Neural progenitor cell (in vitro differentiated cells): ENCODE measurements around the gene TSC2. TPM values are rescaled to one million over a fixed set of nuclear protein-coding genes. Genes with fewer than 3 reads are reported as not detected.

ENCODE experiments used
- DNase-seq: peaks from one replicate; pipeline ENCODE4 v3.0.0-alpha.2; 2016; ENCODE audit warnings: low spot score
- H2AFZ ChIP-seq: fragments of 200-600 bp; sonication (generic); replicated peaks from 2 replicates; pipeline ENCODE4 v1.6.1; 2016; ENCODE audit warnings: antibody characterized with exemption
- H3F3A ChIP-seq: fragments of 200-600 bp; sonication (generic); 2 replicates; pipeline ENCODE4 v1.6.1; 2016; ENCODE audit warnings: antibody characterized with exemption, low read depth
- H3K27ac ChIP-seq: fragments of 200-600 bp; sonication (generic); 2 replicates; pipeline ENCODE4 v1.5.1; 2016; ENCODE audit warnings: mild to moderate bottlenecking
- H3K27me3 ChIP-seq: fragments of 200-600 bp; sonication (generic); 2 replicates; pipeline ENCODE4 v1.6.1; 2016; ENCODE audit warnings: mild to moderate bottlenecking, moderate library complexity
- H3K36me3 ChIP-seq: fragments of 200-600 bp; sonication (generic); 2 replicates; pipeline ENCODE4 v1.5.1; 2016
- H3K4me1 ChIP-seq: fragments of 200-600 bp; sonication (generic); 2 replicates; pipeline ENCODE4 v1.6.1; 2016; ENCODE audit warnings: mixed run types
- H3K4me2 ChIP-seq: fragments of 200-600 bp; sonication (generic); 2 replicates; pipeline ENCODE4 v1.6.1; 2016
- H3K4me3 ChIP-seq: fragments of 200-600 bp; sonication (generic); 2 replicates; pipeline ENCODE4 v1.5.1; 2016
- H3K79me2 ChIP-seq: fragments of 200-600 bp; sonication (generic); 2 replicates; pipeline ENCODE4 v1.6.1; 2016; ENCODE audit warnings: low read depth
- H3K9ac ChIP-seq: fragments of 200-600 bp; sonication (generic); 2 replicates; pipeline ENCODE4 v1.6.1; 2016
- H3K9me3 ChIP-seq: fragments of 200-600 bp; sonication (generic); 2 replicates; pipeline ENCODE4 v1.5.1; 2016; ENCODE audit warnings: low read depth
- H4K20me1 ChIP-seq: fragments of 200-600 bp; sonication (generic); 2 replicates; pipeline ENCODE4 v1.6.1; 2016; ENCODE audit warnings: low read depth
- H3K27ac Mint-ChIP-seq: 3 replicates; pipeline ENCODE4 v1.8.0; 2021; ENCODE audit warnings: mixed read lengths
- H3K27me3 Mint-ChIP-seq: 2 replicates; pipeline ENCODE4 v1.8.0; 2022; ENCODE audit warnings: low read depth, mild to moderate bottlenecking, inconsistent platforms, moderate library complexity, mixed read lengths; ENCODE audit not compliant: insufficient read depth
- H3K36me3 Mint-ChIP-seq: 3 replicates; pipeline ENCODE4 v1.8.0; 2021; ENCODE audit warnings: mixed read lengths
- H3K4me1 Mint-ChIP-seq: 3 replicates; pipeline ENCODE4 v1.8.0; 2021; ENCODE audit warnings: mixed read lengths
- H3K4me3 Mint-ChIP-seq: 3 replicates; pipeline ENCODE4 v1.8.0; 2021; ENCODE audit warnings: mild to moderate bottlenecking, moderate library complexity, mixed read lengths
- H3K9me3 Mint-ChIP-seq: 3 replicates; pipeline ENCODE4 v1.8.0; 2020; ENCODE audit warnings: mixed read lengths
- EZH2 ChIP-seq: fragments of 200-600 bp; sonication (generic); IDR thresholded peaks from 2 replicates; pipeline ENCODE4 v1.6.1; 2017; ENCODE audit warnings: antibody characterized with exemption, mild to moderate bottlenecking, moderate library complexity
- EZH2phosphoT487 ChIP-seq: fragments of 200-600 bp; sonication (generic); IDR thresholded peaks from 2 replicates; pipeline ENCODE4 v1.6.1; 2017; ENCODE audit warnings: antibody characterized with exemption
- total RNA-seq: library from RNA; depleted of rRNA; stranded (reverse); fragments of >200 nt; gene quantifications from 2 replicates; pipeline ENCODE4 v1.2.3, GENCODE V29; 2015; ENCODE audit warnings: low replicate concordance
- TF ChIP-seq, protein P1 (sequence below): fragments of 200-600 bp; sonication (generic); IDR thresholded peaks from 2 replicates; pipeline ENCODE4 v1.5.1; 2017; ENCODE audit warnings: antibody characterized with exemption, mild to moderate bottlenecking

TSC2 gene
- total RNA-seq, 1 donor from 2014 or later, result 55.1 TPM

DNA sequence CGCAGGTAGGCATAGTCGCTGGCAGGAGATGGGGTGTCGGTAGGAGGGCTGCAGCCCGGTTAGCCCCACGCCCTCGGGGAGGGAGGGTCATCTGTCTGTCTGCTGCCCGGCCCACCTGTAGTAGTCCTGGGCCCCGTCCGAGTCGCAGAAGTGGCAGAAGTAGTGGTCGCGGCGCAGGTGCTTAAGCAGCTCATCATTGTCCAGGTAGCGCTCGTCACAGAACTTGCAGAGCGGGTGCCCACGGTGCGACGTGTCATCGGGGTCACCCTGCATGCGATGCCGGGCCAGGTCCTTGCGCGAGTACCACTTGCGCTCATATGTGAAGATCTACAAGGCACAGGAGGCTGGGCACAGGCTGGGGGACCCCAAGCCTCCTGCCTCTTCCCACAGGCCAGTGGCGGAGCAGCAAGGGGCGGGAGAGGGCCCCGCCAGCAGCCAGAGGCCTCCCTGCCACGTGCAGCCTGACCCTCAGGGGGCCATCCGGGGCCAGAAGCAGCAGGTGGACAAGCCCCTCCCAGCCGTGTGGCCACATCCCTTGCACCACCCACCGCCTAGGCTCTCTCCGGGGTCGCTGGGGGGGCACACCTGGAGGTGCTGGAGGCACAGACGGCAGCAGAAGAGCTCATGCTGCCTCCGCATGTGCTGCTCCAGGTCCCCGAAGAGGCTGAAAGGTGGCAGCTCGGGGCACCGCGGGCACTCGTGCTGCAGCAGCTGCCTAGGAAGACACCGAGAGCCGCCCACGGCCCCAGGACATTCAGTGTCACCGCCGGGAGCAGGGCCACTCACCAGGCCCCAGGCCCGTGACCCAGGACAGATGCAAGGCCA is 45.2 kb upstream of the TSC2 start:
- Histone ChIP-seq H2AFZ (no peak overlapping the region), H3K27me3 (no peaks in the 10 kb centered on the region), H3K9me3 (no peaks in the 10 kb centered on the region), H3K4me2 (no peak overlapping the region), H3F3A (peaks cover 16% of the 10 kb centered on the region), H3K36me3 (no peaks in the 10 kb centered on the region), H3K79me2 (peaks cover 34% of the 10 kb centered on the region), H3K27ac (no peak overlapping the region), H3K9ac (no peak overlapping the region), H3K4me3 (no peak overlapping the region), H3K4me1 (peaks cover 6% of the 10 kb centered on the region), H4K20me1 (peaks cover 50% of the 10 kb centered on the region)
- H3K4me3 Mint-ChIP-seq, result no peak overlapping the region
- H3K27me3 Mint-ChIP-seq, result no peaks in the 10 kb centered on the region
- peaks cover 16% of the 10 kb centered on the region for H3K4me1 Mint-ChIP-seq
- H3K9me3 Mint-ChIP-seq, result no peaks in the 10 kb centered on the region
- peak; percentile 1 for DNase-seq
- peaks cover 3% of the 10 kb centered on the region for H3K36me3 Mint-ChIP-seq
- TF ChIP-seq EZH2phosphoT487 (no peak), EZH2 (no peak)
- TF ChIP-seq, protein P1, sequence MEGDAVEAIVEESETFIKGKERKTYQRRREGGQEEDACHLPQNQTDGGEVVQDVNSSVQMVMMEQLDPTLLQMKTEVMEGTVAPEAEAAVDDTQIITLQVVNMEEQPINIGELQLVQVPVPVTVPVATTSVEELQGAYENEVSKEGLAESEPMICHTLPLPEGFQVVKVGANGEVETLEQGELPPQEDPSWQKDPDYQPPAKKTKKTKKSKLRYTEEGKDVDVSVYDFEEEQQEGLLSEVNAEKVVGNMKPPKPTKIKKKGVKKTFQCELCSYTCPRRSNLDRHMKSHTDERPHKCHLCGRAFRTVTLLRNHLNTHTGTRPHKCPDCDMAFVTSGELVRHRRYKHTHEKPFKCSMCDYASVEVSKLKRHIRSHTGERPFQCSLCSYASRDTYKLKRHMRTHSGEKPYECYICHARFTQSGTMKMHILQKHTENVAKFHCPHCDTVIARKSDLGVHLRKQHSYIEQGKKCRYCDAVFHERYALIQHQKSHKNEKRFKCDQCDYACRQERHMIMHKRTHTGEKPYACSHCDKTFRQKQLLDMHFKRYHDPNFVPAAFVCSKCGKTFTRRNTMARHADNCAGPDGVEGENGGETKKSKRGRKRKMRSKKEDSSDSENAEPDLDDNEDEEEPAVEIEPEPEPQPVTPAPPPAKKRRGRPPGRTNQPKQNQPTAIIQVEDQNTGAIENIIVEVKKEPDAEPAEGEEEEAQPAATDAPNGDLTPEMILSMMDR, result no peak
- no peak overlapping the region for H3K27ac Mint-ChIP-seq

DNA sequence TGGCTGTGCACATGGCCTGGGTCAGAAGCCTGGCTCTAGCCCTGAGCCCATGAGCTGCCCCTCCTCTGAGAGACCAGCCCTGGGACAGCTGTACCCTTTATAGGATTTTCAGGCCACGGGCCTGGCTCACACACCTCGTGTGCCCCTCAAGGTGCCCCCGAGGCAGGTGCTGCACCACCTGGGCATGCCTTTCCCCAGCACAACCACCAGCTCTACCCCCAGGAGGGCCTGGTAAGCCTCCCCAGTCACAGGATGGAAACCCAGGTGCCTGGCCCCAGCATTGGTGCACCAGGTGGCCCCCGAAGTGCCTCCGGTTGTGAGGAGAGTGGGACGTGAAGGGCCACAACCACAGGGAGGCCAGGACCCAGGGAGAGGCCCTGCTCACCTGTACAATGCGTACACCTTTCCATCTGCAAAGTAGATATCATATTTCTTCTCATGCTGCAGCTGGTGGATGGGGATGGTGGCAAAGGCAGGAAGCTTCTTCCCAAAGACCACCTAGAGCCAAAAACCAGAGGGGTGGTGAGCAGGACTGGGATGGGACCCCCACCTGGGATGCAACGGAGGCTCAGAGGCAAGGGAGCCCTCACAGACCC is 44.5 kb upstream of the TSC2 start:
- Mint-ChIP-seq H3K9me3 (no peaks in the 10 kb centered on the region), H3K4me3 (peak overlapping the region; percentile 58), H3K4me1 (peaks cover 21% of the 10 kb centered on the region), H3K27me3 (no peaks in the 10 kb centered on the region), H3K27ac (no peak overlapping the region), H3K36me3 (peaks cover 2% of the 10 kb centered on the region)
- H3K79me2 ChIP-seq, result peaks cover 41% of the 10 kb centered on the region
- H3K27ac ChIP-seq, result no peak overlapping the region
- H2AFZ ChIP-seq, result no peak overlapping the region
- H3K36me3 ChIP-seq, result no peaks in the 10 kb centered on the region
- DNase-seq, result peak; percentile 1
- H3K9me3 ChIP-seq, result no peaks in the 10 kb centered on the region
- H4K20me1 ChIP-seq, result peaks cover 57% of the 10 kb centered on the region
- TF ChIP-seq, protein P1, result no peak
- no peak for TF ChIP-seq EZH2
- no peak for TF ChIP-seq EZH2phosphoT487
- peaks cover 16% of the 10 kb centered on the region for H3F3A ChIP-seq
- no peaks in the 10 kb centered on the region for H3K27me3 ChIP-seq
- peaks cover 10% of the 10 kb centered on the region for H3K4me1 ChIP-seq
- no peak overlapping the region for H3K4me2 ChIP-seq
- H3K9ac ChIP-seq, result no peak overlapping the region
- no peak overlapping the region for H3K4me3 ChIP-seq

DNA sequence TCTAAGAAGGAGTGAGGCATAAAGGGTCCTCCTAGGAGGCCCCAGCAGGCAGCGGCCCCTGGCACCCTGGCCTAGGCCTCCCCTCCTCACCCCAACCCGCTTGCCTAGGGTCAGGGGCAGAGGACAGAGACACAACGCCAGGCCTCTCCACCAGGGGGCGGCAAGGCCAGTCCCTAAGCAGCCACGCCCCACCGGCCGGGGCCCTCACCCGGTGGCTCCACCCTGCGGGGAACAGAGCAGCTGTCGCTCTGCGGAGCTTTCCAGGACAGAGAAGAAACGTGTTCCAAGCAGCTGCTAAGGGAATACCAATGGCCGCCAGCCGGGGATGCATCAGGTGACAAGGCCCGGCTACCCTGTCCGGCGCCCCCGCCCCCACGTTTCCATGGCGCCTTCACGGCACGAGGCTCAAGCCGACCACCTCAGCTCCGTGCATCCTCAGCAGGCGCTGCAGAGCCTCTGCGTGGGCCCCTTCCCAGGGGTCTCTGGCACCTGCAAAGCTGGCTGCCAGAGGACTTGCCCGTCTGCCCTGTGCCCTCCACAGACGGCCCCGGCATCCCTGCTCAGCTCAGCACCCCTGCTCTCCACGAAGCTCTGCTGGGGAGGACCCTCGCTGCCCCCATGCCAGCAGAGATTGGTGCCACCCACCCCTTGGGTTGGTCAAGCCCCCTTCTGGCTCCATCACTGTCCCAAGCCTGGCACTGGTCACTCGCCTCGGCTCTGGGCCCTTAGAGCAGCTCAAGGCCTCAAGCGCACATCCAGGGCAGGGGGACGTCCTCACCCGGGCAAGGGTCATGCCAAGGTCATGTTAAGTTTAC is 43.8 kb upstream of the TSC2 start:
- no peak overlapping the region for H3K9ac ChIP-seq
- peaks cover 27% of the 10 kb centered on the region for H3K4me1 Mint-ChIP-seq
- H2AFZ ChIP-seq, result no peak overlapping the region
- peak overlapping the region; percentile 8 for H3K4me3 ChIP-seq
- peak overlapping the region; percentile 35 for H3K4me3 Mint-ChIP-seq
- H3K4me2 ChIP-seq, result peak overlapping the region; percentile 60
- no peaks in the 10 kb centered on the region for H3K36me3 ChIP-seq
- H3K4me1 ChIP-seq, result peaks cover 14% of the 10 kb centered on the region
- H3K27ac Mint-ChIP-seq, result no peak overlapping the region
- H3K79me2 ChIP-seq, result peaks cover 48% of the 10 kb centered on the region
- TF ChIP-seq, protein P1, result peak; percentile 98
- TF ChIP-seq EZH2 (no peak), EZH2phosphoT487 (no peak)
- H4K20me1 ChIP-seq, result peaks cover 64% of the 10 kb centered on the region
- no peaks in the 10 kb centered on the region for H3K9me3 Mint-ChIP-seq
- peak overlapping the region; percentile 44 for H3K27ac ChIP-seq
- peaks cover 4% of the 10 kb centered on the region for H3K36me3 Mint-ChIP-seq
- no peaks in the 10 kb centered on the region for H3K27me3 Mint-ChIP-seq
- H3F3A ChIP-seq, result peaks cover 19% of the 10 kb centered on the region
- peak; percentile 99 for DNase-seq
- no peaks in the 10 kb centered on the region for H3K27me3 ChIP-seq
- H3K9me3 ChIP-seq, result no peaks in the 10 kb centered on the region
